SH-SY5Y (cell line): ENCODE data around the gene ACSL4.

Experiments used
- GATA2 ChIP-seq: IDR thresholded peaks from 2 replicates; pipeline ENCODE4 v1.6.1; 2011; ENCODE audit warnings: mild to moderate bottlenecking, low read depth, low read length
- GATA3 ChIP-seq: IDR thresholded peaks from 2 replicates; pipeline ENCODE4 v1.6.1; 2011; ENCODE audit warnings: low read depth, mild to moderate bottlenecking, low read length, moderate library complexity

DNA sequence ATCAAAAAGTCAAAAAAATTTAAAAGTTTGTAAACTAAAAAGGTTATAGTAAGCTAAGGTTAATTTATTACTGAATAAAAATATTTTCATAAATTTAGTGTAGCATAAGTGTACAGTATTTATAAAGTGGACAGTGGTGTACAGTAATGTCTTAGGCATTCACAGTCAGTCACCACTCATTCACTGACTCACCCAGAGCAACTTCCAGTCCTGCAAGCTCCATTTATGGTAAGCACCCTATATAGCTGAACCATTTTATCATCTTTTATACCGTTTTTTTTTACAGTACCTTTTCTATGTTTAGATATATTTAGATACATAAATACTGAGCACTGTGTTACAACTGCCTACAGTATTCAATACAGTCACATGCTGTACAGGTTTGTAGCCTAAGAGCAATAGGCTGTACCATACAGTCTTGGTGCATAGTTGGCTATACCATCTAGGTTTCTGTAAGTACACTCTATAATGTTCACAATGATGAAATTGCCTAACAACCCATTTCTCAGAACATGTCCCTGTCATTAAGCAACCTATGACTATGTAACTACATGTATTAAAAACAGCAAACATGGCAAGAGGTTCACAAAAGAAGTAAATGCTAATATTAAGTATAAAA lies 18.6 kb downstream of the ACSL4 start:
- TF ChIP-seq GATA2 = no peak
- TF ChIP-seq GATA3 = no peak
